HEK293T (cell line): ENCODE measurements around the gene APOA5.
"Not testable (repeated sequence)": the region's sequence is repeated elsewhere in the genome, so short reads cannot be mapped to it uniquely, and the experiment has no call there.

Source experiments
- CTCF ChIA-PET: fragments of 350-600 bp; formaldehyde crosslinking; extraction: SDS; loops from one replicate; lab custom pipeline; 2021; ENCODE audit warnings: antibody characterized with exemption, inconsistent platforms; lab: Yijun Ruan, JAX
- POLR2A ChIA-PET: fragments of 350-600 bp; formaldehyde crosslinking; extraction: SDS; loops from one replicate; lab custom pipeline; 2020; ENCODE audit warnings: antibody characterized with exemption, inconsistent platforms; lab: Yijun Ruan, JAX
- DNase-seq: peaks from one replicate; pipeline ENCODE4 v3.0.0; 2012; ENCODE audit warnings: mixed read lengths; ENCODE audit errors: extremely low spot score
- ARNT ChIP-seq: fragments of 450-650 bp; IDR thresholded peaks from 2 replicates; pipeline ENCODE4 v1.6.1; 2017; ENCODE audit warnings: mild to moderate bottlenecking
- BHLHE40 ChIP-seq: fragments of 450-650 bp; IDR thresholded peaks from 2 replicates; pipeline ENCODE4 v1.6.1; 2016; ENCODE audit warnings: mild to moderate bottlenecking, moderate library complexity, borderline replicate concordance
- CTBP1 ChIP-seq: fragments of 450-650 bp; IDR thresholded peaks from 2 replicates; pipeline ENCODE4 v1.6.1; 2016; ENCODE audit warnings: borderline replicate concordance
- ELF4 ChIP-seq: fragments of 450-650 bp; IDR thresholded peaks from 2 replicates; pipeline ENCODE4 v1.6.1; 2017; ENCODE audit warnings: antibody characterized with exemption
- FOXA1 ChIP-seq: fragments of 450-650 bp; IDR thresholded peaks from 2 replicates; pipeline ENCODE4 v1.6.1; 2016; ENCODE audit warnings: mild to moderate bottlenecking
- FOXK2 ChIP-seq: fragments of 450-650 bp; IDR thresholded peaks from 2 replicates; pipeline ENCODE4 v1.6.1; 2016; ENCODE audit warnings: mild to moderate bottlenecking
- FOXM1 ChIP-seq: fragments of 450-650 bp; IDR thresholded peaks from 2 replicates; pipeline ENCODE4 v1.6.1; 2017; ENCODE audit warnings: mild to moderate bottlenecking, borderline replicate concordance
- HDGF ChIP-seq: fragments of 450-650 bp; IDR thresholded peaks from 2 replicates; pipeline ENCODE4 v1.6.1; 2017; ENCODE audit warnings: antibody characterized with exemption, borderline replicate concordance
- L3MBTL2 ChIP-seq: fragments of 450-650 bp; conservative IDR thresholded peaks from 2 replicates; pipeline ENCODE4 v1.6.1; 2016; ENCODE audit warnings: mild to moderate bottlenecking
- LEF1 ChIP-seq: fragments of 450-650 bp; IDR thresholded peaks from 2 replicates; pipeline ENCODE4 v1.6.1; 2017; ENCODE audit warnings: mild to moderate bottlenecking, borderline replicate concordance
- NFRKB ChIP-seq: fragments of 450-650 bp; IDR thresholded peaks from 2 replicates; pipeline ENCODE4 v1.6.1; 2016; ENCODE audit warnings: mild to moderate bottlenecking, moderate library complexity
- SP1 ChIP-seq: fragments of 450-650 bp; IDR thresholded peaks from 2 replicates; pipeline ENCODE4 v1.6.1; 2017
- SUZ12 ChIP-seq: fragments of 450-650 bp; IDR thresholded peaks from 2 replicates; pipeline ENCODE4 v1.6.1; 2016; ENCODE audit warnings: mild to moderate bottlenecking
- TARDBP ChIP-seq: fragments of 450-650 bp; IDR thresholded peaks from 2 replicates; pipeline ENCODE4 v1.6.1; 2016
- ZNF384 ChIP-seq: fragments of 450-650 bp; IDR thresholded peaks from 2 replicates; pipeline ENCODE4 v1.6.1; 2016
- TF ChIP-seq, protein P1 (sequence below): fragments of 450-650 bp; IDR thresholded peaks from 2 replicates; pipeline ENCODE4 v1.6.1; 2016

Gene APOA5

DNA sequence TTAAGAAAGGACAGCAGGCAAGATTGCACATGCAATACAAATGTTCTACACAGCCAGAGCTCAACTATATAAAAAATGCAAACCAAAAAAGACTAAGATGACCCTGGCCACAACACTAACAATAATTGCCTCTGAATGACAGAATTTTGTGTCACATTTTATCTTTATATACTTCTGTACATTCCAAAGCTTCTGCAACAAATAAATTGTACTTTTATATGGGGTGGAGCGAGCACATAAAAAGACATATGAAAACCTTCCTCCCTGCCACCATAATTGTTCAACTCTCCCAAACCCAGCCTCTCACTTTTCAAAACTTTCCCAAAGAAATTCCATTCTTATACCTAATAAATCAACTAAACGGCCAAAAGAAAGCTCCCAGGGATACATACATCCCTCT, 29.5 kb downstream of the APOA5 start:
- ChIA-PET CTCF (no interaction called here), POLR2A (no interaction called here)
- TF ChIP-seq, protein P1, sequence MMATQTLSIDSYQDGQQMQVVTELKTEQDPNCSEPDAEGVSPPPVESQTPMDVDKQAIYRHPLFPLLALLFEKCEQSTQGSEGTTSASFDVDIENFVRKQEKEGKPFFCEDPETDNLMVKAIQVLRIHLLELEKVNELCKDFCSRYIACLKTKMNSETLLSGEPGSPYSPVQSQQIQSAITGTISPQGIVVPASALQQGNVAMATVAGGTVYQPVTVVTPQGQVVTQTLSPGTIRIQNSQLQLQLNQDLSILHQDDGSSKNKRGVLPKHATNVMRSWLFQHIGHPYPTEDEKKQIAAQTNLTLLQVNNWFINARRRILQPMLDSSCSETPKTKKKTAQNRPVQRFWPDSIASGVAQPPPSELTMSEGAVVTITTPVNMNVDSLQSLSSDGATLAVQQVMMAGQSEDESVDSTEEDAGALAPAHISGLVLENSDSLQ, result no peak
- TF ChIP-seq L3MBTL2 (no peak), CTBP1 (no peak), ZNF384 (no peak)
- DNase-seq, result no peak

DNA sequence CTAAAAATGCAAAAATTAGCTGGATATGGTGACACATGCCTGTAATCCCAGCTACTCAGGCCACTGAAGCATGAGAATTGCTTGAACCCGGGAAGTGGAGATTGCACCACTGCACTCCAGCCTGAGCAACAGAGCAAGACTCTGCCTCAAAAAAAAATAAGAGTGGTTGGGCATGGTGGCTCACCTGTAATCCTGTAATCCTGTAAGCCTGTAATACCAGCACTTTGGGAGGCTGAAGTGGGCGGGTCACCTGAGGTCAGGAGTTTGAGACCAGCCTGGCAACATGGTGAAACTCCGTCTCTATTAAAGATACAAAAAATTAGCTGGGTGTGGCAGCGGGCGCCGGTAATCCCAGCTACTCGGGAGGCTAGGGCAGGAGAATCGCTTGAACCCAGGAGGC, 35.6 kb downstream of the APOA5 start:
- DNase-seq, CTCF ChIA-PET, POLR2A ChIA-PET: not testable (repeated sequence)

DNA sequence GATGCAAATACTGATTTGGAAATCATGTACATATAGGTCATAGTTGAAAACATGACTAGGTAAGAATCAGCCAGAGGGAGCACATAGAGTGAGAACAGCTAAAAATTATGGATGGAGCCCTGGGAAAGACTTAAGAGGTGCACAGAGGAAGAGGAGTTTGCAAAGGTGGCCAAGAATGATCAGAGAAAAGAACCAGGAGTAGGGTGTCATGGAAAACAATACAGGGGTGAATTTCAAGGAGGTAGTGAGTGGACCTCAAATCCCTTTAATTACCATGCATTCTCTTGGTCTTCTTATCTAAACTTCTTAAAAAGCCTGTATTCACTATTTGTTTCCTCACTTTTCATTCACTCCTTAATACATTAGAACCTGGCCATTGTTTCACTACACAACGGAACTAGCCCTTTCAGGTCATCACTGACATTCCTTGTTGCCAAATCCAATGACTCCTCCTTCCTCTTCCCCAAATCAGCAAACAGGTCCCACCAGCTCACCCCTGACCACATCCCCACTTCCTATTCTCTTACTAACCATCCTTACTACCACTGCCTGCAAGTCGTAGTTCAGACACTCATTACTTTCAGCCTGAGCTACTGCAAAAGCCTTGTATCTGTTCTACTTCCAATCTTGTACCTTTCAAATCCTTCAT, 41.5 kb downstream of the APOA5 start:
- TF ChIP-seq FOXA1 (no peak), NFRKB (no peak), SUZ12 (no peak), ARNT (no peak), CTBP1 (no peak), FOXM1 (no peak), TARDBP (no peak), ELF4 (no peak), FOXK2 (no peak), SP1 (no peak), ZNF384 (no peak), LEF1 (no peak), L3MBTL2 (no peak), BHLHE40 (no peak), HDGF (no peak)
- TF ChIP-seq, protein P1, result no peak
- no peak for DNase-seq
- POLR2A ChIA-PET, result no interaction called here
- CTCF ChIA-PET, result no interaction called here

DNA sequence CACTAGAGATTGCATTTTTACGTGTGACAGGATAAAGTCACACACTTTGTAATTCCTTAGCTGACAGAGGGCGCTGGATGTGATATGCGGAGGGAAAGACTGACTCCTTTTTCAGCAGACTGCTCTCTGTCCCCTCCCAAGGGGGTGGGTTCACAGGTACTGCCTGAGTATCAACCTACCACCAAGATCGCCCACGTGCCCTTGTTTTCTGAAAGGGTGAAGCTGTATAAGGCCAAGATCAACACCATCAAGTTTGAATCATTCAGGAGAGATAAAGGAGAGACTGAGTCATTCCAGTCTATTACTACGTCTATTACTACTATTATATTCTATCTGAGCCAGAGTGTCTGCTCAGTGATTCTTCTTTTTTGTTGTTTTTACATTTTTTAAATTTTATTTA, 49.6 kb downstream of the APOA5 start:
- CTCF ChIA-PET, result interaction anchor here (1.6 to 4.6 kb wide), 2 partner anchors 10 to 94 kb away, joined by 6 to 36 read pairs; no protein-coding TSS in a partner anchor
- TF ChIP-seq LEF1 (no peak), SP1 (no peak), ARNT (no peak), SUZ12 (no peak), CTBP1 (no peak), NFRKB (no peak)
- TF ChIP-seq, protein P1, result no peak
- POLR2A ChIA-PET, result no interaction called here
- no peak for DNase-seq

DNA sequence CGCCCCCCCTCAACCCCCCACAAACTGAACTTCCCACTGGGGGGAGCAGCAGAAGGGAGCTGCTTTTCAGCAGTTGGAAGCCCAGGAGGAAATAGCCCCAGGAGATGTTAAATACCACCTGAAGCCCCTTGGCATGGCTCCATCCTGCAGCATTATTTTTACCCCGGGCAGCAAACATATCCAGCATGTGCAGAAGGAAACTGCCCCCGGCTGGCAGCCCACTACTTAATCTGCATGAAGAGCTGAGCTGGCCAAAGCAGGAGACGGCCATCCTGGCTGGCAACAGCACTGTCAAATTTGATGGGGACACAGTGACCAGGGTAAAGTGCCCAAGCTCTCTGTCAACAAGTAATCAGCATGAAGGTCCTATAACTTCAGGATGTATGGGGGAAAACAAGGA, 50.9 kb downstream of the APOA5 start:
- CTCF ChIA-PET, result interaction anchor here (4.6 kb wide), 1 partner anchor 9 kb away, joined by 36 read pairs; no protein-coding TSS in a partner anchor
- DNase-seq, result no peak
- POLR2A ChIA-PET, result no interaction called here
- TF ChIP-seq BHLHE40 (no peak), ARNT (no peak), FOXK2 (no peak), TARDBP (no peak), CTBP1 (no peak), FOXA1 (no peak), L3MBTL2 (no peak), ELF4 (no peak), HDGF (no peak), LEF1 (no peak), NFRKB (no peak), FOXM1 (no peak), SUZ12 (no peak)
- TF ChIP-seq, protein P1, result no peak
